GM19395 (cell line): Measurements from ENCODE around the gene SFSWAP.
"Not testable (repeated sequence)": the region's sequence is repeated elsewhere in the genome, so short reads cannot be mapped to it uniquely, and the experiment has no call there.

Experiments
- ATAC-seq: cut with Tn5 transposase; IDR thresholded peaks from one replicate; pipeline ENCODE4 v1.9.1; 2021; ENCODE audit warnings: mild to moderate bottlenecking, moderate library complexity; ENCODE audit not compliant: unreplicated experiment

SFSWAP gene

GRCh38 chr12:131805421-131805820, 94.5 kb downstream of the SFSWAP start:
- ATAC-seq = no peak

DNA sequence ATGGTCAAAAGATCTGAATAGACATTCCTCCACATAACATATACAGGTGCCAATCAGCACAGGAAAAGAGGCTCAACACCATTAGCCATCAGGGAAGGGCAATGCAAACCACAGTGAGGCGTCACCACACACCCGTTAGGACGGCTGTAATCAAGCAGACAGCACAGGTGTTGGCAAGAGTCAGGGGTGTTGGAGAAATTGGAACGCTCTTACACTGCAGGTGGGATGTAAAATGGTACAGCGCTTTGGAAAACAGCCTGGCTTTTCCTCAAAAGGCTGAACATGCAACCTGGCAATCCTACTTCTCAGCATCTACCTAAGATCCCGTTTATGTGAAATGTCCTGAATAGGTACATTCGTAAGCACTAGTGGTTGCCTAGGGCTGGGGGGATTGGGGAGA, 95.8 kb downstream of the SFSWAP start:
- no peak for ATAC-seq

GRCh38 chr12:131808744-131809371, 98.0 kb downstream of the SFSWAP start:
- ATAC-seq = no peak

DNA sequence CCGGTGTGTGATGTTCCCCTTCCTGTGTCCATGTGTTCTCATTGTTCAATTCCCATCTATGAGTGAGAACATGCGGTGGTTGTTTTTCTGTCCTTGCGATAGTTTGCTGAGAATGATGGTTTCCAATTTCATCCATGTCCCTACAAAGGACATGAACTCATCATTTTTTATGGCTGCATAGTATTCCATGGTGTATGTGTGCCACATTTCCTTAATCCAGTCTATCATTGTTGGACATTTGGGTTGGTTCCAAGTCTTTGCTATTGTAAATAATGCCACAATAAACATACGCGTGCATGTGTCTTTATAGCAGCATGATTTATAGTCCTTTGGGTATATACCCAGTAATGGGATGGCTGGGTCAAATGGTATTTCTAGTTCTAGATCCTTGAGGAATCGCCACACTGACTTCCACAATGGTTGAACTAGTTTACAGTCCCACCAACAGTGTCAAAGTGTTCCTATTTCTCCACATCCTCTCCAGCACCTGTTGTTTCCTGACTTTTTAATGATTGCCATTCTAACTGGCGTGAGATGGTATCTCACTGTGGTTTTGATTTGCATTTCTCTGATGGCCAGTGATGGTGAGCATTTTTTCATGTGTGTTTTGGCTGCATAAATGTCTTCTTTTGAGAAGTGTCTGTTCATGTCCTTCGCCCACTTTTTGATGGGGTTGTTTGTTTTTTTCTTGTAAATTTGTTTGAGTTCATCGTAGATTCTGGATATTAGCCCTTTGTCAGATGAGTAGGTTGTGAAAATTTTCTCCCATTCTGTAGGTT, 98.8 kb downstream of the SFSWAP start:
- not testable (repeated sequence) for ATAC-seq

GRCh38 chr12:131810726-131811125, 99.8 kb downstream of the SFSWAP start:
- ATAC-seq = no peak

GRCh38 chr12:131815131-131815530, 104.2 kb downstream of the SFSWAP start:
- ATAC-seq = no peak

GRCh38 chr12:131816495-131816894, 105.6 kb downstream of the SFSWAP start:
- no peak for ATAC-seq

DNA sequence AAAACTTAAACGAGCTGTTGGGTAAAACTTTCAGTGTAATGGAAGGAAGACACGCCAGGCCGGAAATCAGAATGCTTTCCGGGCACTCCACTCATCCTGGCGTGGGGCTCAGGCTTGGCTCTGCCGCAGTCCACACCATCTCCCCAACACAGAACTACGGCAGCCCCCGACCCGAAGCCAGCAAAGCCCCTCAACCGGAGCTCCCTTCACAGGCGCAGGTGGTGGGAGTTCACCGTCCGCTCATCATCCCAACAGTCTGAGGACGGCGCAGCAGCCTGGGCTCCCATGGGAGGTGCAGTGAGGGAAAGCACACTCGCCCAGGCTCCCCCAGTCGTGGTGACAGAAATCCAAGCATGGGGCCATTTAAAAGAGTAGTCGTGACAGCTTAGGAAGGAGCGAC, 106.4 kb downstream of the SFSWAP start:
- no peak for ATAC-seq

- ATAC-seq = no peak
These were observed 108.1 kb downstream of the SFSWAP start for GRCh38 chr12:131818821-131819585.

GRCh38 chr12:131824450-131824849, 113.6 kb downstream of the SFSWAP start:
- no peak for ATAC-seq

- no peak for ATAC-seq
These were observed 114.4 kb downstream of the SFSWAP start for GRCh38 chr12:131825146-131825892.

- ATAC-seq = no peak
These were observed 115.4 kb downstream of the SFSWAP start for GRCh38 chr12:131826097-131826928.

- ATAC-seq = no peak
These were observed 117.2 kb downstream of the SFSWAP start, which contains the start of gene MMP17 for GRCh38 chr12:131827961-131828534. MMP17 (plus strand) TSS chr12:131828393; CDS start chr12:131828495, 102 bp downstream.

- no peak for ATAC-seq
These were observed 117.9 kb downstream of the SFSWAP start for GRCh38 chr12:131828671-131829355.

GRCh38 chr12:131829356-131829747, 118.5 kb downstream of the SFSWAP start:
- no peak for ATAC-seq

- no peak for ATAC-seq
These were observed 119.0 kb downstream of the SFSWAP start for GRCh38 chr12:131829791-131830334.

DNA sequence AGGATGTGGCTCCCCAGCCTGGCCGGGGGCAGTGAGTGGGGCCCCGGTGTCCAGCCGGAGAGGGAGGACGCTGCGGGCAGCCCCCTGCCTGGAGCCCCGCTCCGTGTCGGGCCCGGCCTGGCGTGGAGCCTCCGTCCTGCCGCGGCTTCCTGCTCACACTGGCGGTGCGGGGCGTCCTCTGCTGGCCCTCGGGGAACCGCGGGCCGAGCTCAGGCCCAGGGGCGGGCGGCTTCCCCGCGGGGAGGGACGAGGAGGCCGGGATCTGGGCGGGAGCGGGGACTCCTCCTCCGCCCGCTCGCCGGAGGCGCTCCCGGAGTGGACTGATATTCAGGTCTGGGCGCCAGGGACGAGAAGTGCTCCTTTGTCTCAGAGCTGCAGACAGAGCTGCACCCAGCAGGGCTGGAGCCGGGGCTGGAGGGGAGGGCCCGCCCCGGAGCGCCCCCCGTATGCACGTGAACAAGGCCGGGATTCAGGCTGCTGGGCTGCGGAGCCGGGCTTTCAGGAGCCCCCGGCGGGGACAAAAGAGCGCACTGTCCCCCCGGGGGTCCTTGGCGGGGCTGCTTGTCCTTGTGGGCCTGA, 119.5 kb downstream of the SFSWAP start:
- ATAC-seq = no peak

DNA sequence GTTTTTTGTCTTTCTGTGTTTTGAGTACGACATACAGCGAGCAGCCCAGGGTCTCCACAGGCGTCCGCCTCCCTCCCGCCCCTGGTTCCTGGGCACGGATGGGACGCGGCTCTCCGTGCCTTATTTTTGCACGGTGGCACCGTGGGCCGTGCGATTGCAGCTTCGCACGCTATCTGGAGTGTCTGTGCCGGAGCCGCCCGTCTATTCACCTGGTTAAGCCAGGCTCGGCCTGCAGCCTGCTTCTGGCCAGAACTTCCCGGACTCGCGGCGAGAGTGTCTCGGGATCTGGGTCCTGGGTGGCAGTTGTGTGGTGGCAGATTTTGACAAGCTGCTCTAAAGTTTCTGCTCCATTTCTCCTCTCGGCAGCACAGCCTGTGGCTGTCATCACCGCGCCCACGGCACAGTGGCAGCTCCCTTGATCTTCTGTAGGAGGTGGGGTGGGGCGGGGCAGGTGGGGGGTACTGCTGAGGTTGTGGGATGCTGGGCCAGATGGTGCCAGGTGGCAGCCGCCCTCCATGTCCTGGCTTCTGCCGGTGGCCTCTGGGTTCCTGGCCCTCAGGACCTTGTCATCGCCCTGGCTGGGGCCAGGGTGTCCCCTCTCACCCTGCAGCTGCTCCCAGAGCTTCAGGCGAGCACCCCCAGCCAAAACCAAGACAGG, 120.2 kb downstream of the SFSWAP start:
- ATAC-seq = no peak
